IMR-90 (cell line): ENCODE measurements around the gene KLHL29. TPM values are rescaled to one million over a fixed set of nuclear protein-coding genes. Genes with fewer than 3 reads are reported as not detected.

Experiments
- ATAC-seq: fragments of 200-7000 bp; cut with Tn5 transposase; 2 replicates; pipeline ENCODE4 v1.9.1; 2020; ENCODE audit warnings: low read depth, mild to moderate bottlenecking, moderate library complexity
- BruUV-seq: library from RNA; stranded (reverse); fragments of 400-500 nt; replicated peaks from 2 replicates; lab custom pipeline; 2021; lab: Mats Ljungman, UMichigan
- CTCF ChIA-PET: fragments of 300-600 bp; formaldehyde crosslinking; extraction: SDS; loops from one replicate; lab custom pipeline; 2021; ENCODE audit warnings: antibody characterized with exemption; lab: Yijun Ruan, JAX
- POLR2A ChIA-PET: fragments of 300-600 bp; sonication (Branson Sonifier 250); formaldehyde crosslinking; loops from one replicate; lab custom pipeline; 2022; ENCODE audit warnings: antibody characterized with exemption; ENCODE audit not compliant: unreplicated experiment; lab: Charles Lee
- DNase-seq: peaks from one replicate; pipeline ENCODE4 v3.0.0; 2013
- H2AFZ ChIP-seq: replicated peaks from 2 replicates; pipeline ENCODE3; 2013; ENCODE audit warnings: low read length, mild to moderate bottlenecking; ENCODE audit not compliant: poor library complexity
- H2AK5ac ChIP-seq: 2 replicates; pipeline ENCODE4 v1.6.1; 2013; ENCODE audit warnings: low read depth, low read length, inconsistent platforms
- H2AK9ac ChIP-seq: replicated peaks from 2 replicates; pipeline ENCODE3; 2013; ENCODE audit warnings: mild to moderate bottlenecking, low read depth, low read length, moderate library complexity; ENCODE audit not compliant: poor library complexity
- H2BK120ac ChIP-seq: 2 replicates; pipeline ENCODE4 v1.6.1; 2013; ENCODE audit warnings: low read depth, low read length, inconsistent platforms
- H2BK15ac ChIP-seq: 3 replicates; pipeline ENCODE4 v1.6.1; 2013; ENCODE audit warnings: low read depth, low read length, inconsistent platforms
- H2BK20ac ChIP-seq: 2 replicates; pipeline ENCODE4 v1.6.1; 2013; ENCODE audit warnings: low read depth, mild to moderate bottlenecking, inconsistent platforms, low read length, moderate library complexity
- H2BK5ac ChIP-seq: 2 replicates; pipeline ENCODE4 v1.6.1; 2013; ENCODE audit warnings: mild to moderate bottlenecking, low read depth, low read length, inconsistent platforms; ENCODE audit not compliant: poor library complexity, severe bottlenecking
- H3K14ac ChIP-seq: replicated peaks from 2 replicates; pipeline ENCODE4 v1.6.1; 2013; ENCODE audit warnings: low read depth, low read length, inconsistent platforms
- H3K18ac ChIP-seq: 2 replicates; pipeline ENCODE4 v1.6.1; 2013; ENCODE audit warnings: low read depth, low read length, control low read depth
- H3K23ac ChIP-seq: 2 replicates; pipeline ENCODE4 v1.6.1; 2013; ENCODE audit warnings: low read depth, low read length, inconsistent platforms
- H3K27ac ChIP-seq: 2 replicates; pipeline ENCODE4 v1.5.1; 2013; ENCODE audit warnings: mild to moderate bottlenecking, control low read depth, low read length; ENCODE audit not compliant: insufficient read depth
- H3K27me3 ChIP-seq: 2 replicates; pipeline ENCODE4 v1.6.1; 2013; ENCODE audit warnings: low read length; ENCODE audit not compliant: control insufficient read depth, insufficient read depth
- H3K36me3 ChIP-seq: 2 replicates; pipeline ENCODE4 v1.6.1; 2013; ENCODE audit warnings: low read length, mixed read lengths; ENCODE audit not compliant: control insufficient read depth, insufficient read depth
- H3K4ac ChIP-seq: 2 replicates; pipeline ENCODE4 v1.6.1; 2013; ENCODE audit warnings: low read depth, low read length, inconsistent platforms
- H3K4me1 ChIP-seq: 2 replicates; pipeline ENCODE4 v1.6.1; 2013; ENCODE audit warnings: low read length, mixed read lengths; ENCODE audit not compliant: control insufficient read depth, insufficient read depth
- H3K4me2 ChIP-seq: 2 replicates; pipeline ENCODE4 v1.6.1; 2013; ENCODE audit warnings: low read depth, mild to moderate bottlenecking, control low read depth, low read length, moderate library complexity
- H3K4me3 ChIP-seq: 2 replicates; pipeline ENCODE4 v1.5.1; 2013; ENCODE audit warnings: low read depth, mild to moderate bottlenecking, control low read depth, low read length, moderate library complexity; ENCODE audit not compliant: insufficient read depth
- H3K56ac ChIP-seq: 2 replicates; pipeline ENCODE4 v1.6.1; 2013; ENCODE audit warnings: low read length, inconsistent platforms; ENCODE audit not compliant: insufficient read depth; ENCODE audit errors: extremely low read depth
- H3K79me1 ChIP-seq, 2 experiments: 2 replicates each; pipeline ENCODE4 v1.6.1; 2013; ENCODE audit warnings: low read length in 2 of 2, inconsistent platforms in 1 of 2, low read depth in 1 of 2
- H3K9ac ChIP-seq: 2 replicates; pipeline ENCODE4 v1.6.1; 2013; ENCODE audit warnings: low read depth, low read length, control low read depth
- H3K9me1 ChIP-seq: 2 replicates; pipeline ENCODE4 v1.6.1; 2013; ENCODE audit warnings: low read length, inconsistent platforms; ENCODE audit not compliant: insufficient read depth
- H3K9me3 ChIP-seq: 2 replicates; pipeline ENCODE4 v1.6.1; 2013; ENCODE audit warnings: low read length; ENCODE audit not compliant: control insufficient read depth, insufficient read depth
- H4K20me1 ChIP-seq: 2 replicates; pipeline ENCODE4 v1.6.1; 2013; ENCODE audit warnings: low read length, inconsistent platforms; ENCODE audit not compliant: insufficient read depth
- H4K5ac ChIP-seq: 2 replicates; pipeline ENCODE4 v1.6.1; 2013; ENCODE audit warnings: mild to moderate bottlenecking, low read depth, low read length, control low read depth
- H4K8ac ChIP-seq, 2 experiments: 2 replicates each; pipeline ENCODE4 v1.6.1; 2013; ENCODE audit warnings: low read depth in 2 of 2, low read length in 2 of 2, control low read depth in 1 of 2, inconsistent platforms in 1 of 2
- H4K91ac ChIP-seq: 2 replicates; pipeline ENCODE4 v1.6.1; 2013; ENCODE audit warnings: low read depth, low read length, inconsistent platforms; ENCODE audit not compliant: insufficient read depth
- BHLHE40 ChIP-seq: fragments of 150-350 bp; IDR thresholded peaks from 2 replicates; pipeline ENCODE4 v1.6.1; 2016; ENCODE audit warnings: mild to moderate bottlenecking, low read depth, low read length
- CHD1 ChIP-seq: IDR thresholded peaks from 2 replicates; pipeline ENCODE4 v1.6.1; 2012; ENCODE audit warnings: low read depth, low read length, improper control_type of control experiment
- CTCF ChIP-seq: conservative IDR thresholded peaks from 2 replicates; pipeline ENCODE4 v1.5.1; 2012; ENCODE audit warnings: mild to moderate bottlenecking, low read depth, low read length, improper control_type of control experiment
- ELK1 ChIP-seq: fragments of 150-350 bp; IDR thresholded peaks from 2 replicates; pipeline ENCODE4 v1.6.1; 2016; ENCODE audit warnings: low read depth, mild to moderate bottlenecking, low read length, moderate library complexity, borderline replicate concordance
- MAFK ChIP-seq: IDR thresholded peaks from 2 replicates; pipeline ENCODE4 v1.6.1; 2012; ENCODE audit warnings: low read depth, low read length, improper control_type of control experiment
- RAD21 ChIP-seq: IDR thresholded peaks from 2 replicates; pipeline ENCODE4 v1.6.1; 2012; ENCODE audit warnings: low read length, improper control_type of control experiment
- RFX5 ChIP-seq: IDR thresholded peaks from 2 replicates; pipeline ENCODE4 v1.8.0; 2012; ENCODE audit warnings: low read depth, mild to moderate bottlenecking, low read length, moderate library complexity
- SMC3 ChIP-seq: fragments of 150-350 bp; IDR thresholded peaks from 2 replicates; pipeline ENCODE4 v1.6.1; 2016; ENCODE audit warnings: low read depth, mild to moderate bottlenecking, antibody characterized with exemption, low read length, moderate library complexity
- WGBS, 2 experiments: methylation state at CpG; one replicate each; pipeline versions ENCODE4 v1.1.5 to v1.1.7; 2013; ENCODE audit warnings: missing lambda C conversion rate in 2 of 2; ENCODE audit not compliant: insufficient read length in 1 of 2; ENCODE audit errors: extremely low coverage in 2 of 2; 5-methylcytosine and 5-hydroxymethylcytosine counted together
- dilution Hi-C: fragments of 300-500 bp; cut with HindIII; formaldehyde crosslinking; loops from one replicate; pipeline ENCODE4 v1.14.3; 2018; ENCODE audit warnings: low sequenced_read_pairs; ENCODE audit not compliant: unreplicated experiment
- in situ Hi-C: fragments of 300-500 bp; cut with MboI; formaldehyde crosslinking; loops from 3 replicates; pipeline ENCODE4 v1.14.3; 2019; ENCODE audit warnings: low sequenced_read_pairs, inconsistent platforms, mixed read lengths
- intact Hi-C: fragments of 100-400 bp; cut with micrococcal nuclease; formaldehyde crosslinking; loops from 2 replicates; pipeline ENCODE4 v1.10.0; 2022
- polyA plus RNA-seq, 3 experiments: library from polyadenylated mRNA; depleted of rRNA; stranded (reverse); fragments of >200 nt; gene quantifications; 2 replicates each; pipeline ENCODE4 v1.2.3, GENCODE V29; 2012; ENCODE audit warnings: low replicate concordance in 1 of 3
- total RNA-seq: library from RNA; depleted of rRNA; stranded (reverse); fragments of >200 nt; gene quantifications from 2 replicates; pipeline ENCODE4 v1.2.3, GENCODE V29; 2012

The KLHL29 gene
- total and polyA plus RNA-seq, 2 of the 4 experiments (the other 2 are of a cell fraction), result 2.0 to 8.0 TPM

GRCh38 chr2:23624915-23625314 is 239.9 kb downstream of the KLHL29 start:
- Histone ChIP-seq H3K18ac (no peak overlapping the region), H4K20me1 (no peaks in the 10 kb centered on the region; the same call in 1 of the 2 replicates), H3K23ac (no peak overlapping the region), H2AK9ac (no peak overlapping the region), H4K91ac (no peak overlapping the region), H3K27me3 (no peaks in the 10 kb centered on the region), H3K9me1 (peaks cover 2% of the 10 kb centered on the region; the same call in 1 of the 2 replicates), H3K36me3 (no peaks in the 10 kb centered on the region), H3K4me1 (peaks cover 6% of the 10 kb centered on the region; the same call in 1 of the 2 replicates), H2BK120ac (no peak overlapping the region), H3K79me1 (0 out of 4 replicates have a peak, but pooled peaks cover 0 to 6% of the 10 kb centered on the region in 2 experiments), H2AFZ (no peak overlapping the region), H3K4ac (no peak overlapping the region), H2AK5ac (no peak overlapping the region), H3K4me2 (no peak overlapping the region), H3K9me3 (0 out of 2 replicates have a peak, but pooled peaks cover 2% of the 10 kb centered on the region), H3K9ac (no peak overlapping the region), H3K56ac (no peak overlapping the region), H3K27ac (no peak overlapping the region), H4K5ac (no peak overlapping the region), H3K14ac (no peak overlapping the region), H2BK15ac (no peak overlapping the region), H4K8ac (no peak overlapping the region), H3K4me3 (no peak overlapping the region), H2BK5ac (no peak overlapping the region), H2BK20ac (no peak overlapping the region)
- dilution Hi-C loops (no loop called here), intact Hi-C loops (no loop called here), in situ Hi-C loops (no loop called here)
- POLR2A ChIA-PET, result no interaction called here
- DNase-seq (no peak), ATAC-seq (no peak)
- WGBS, 2 experiments, result no CpG with 5 or more reads among the region's 4 CpGs
- no peak for TF ChIP-seq SMC3
- no peak for TF ChIP-seq RFX5
- TF ChIP-seq ELK1, result no peak
- TF ChIP-seq MAFK, result no peak
- no peak for TF ChIP-seq BHLHE40
- TF ChIP-seq RAD21, result no peak
- TF ChIP-seq CTCF, result no peak
- no peak for TF ChIP-seq CHD1
- no TSS peak for BruUV-seq
- CTCF ChIA-PET, result interaction anchor here (0.8 to 1.6 kb wide), 2 partner anchors 9 to 32 kb away, joined by 4 read pairs; no protein-coding TSS in a partner anchor
